Adrenal gland (tissue), 5 donors: ENCODE data around the gene GTF2A1.

Experiments used
- CTCF ChIP-seq, 6 experiments: fragments of 450-650 bp in 4 of 6; fragments of 200-600 bp in 2 of 6; sonication (generic) in 1 of 6; IDR thresholded peaks; 1 replicate in 5 of 6; 2 replicates in 1 of 6; pipeline versions ENCODE4 v1.5.1 to v1.8.0; 2016 to 2021; ENCODE audit warnings: antibody characterized with exemption in 6 of 6, mild to moderate bottlenecking in 2 of 6, moderate library complexity in 1 of 6
- POLR2A ChIP-seq, 2 donors: fragments of 450-650 bp; IDR thresholded peaks; one replicate each; pipeline ENCODE4 v1.6.1; 2017; ENCODE audit warnings: antibody characterized with exemption in 2 of 2, mild to moderate bottlenecking in 2 of 2, moderate library complexity in 1 of 2
- donor health status: DM: no; HTN: no; CAD: no.

GRCh38 chr14:81246461-81247270 is 25.9 kb upstream of the GTF2A1 start:
- TF ChIP-seq CTCF (IDR thresholded peaks at IDR 0.05) (no peak), POLR2A (IDR thresholded peaks at IDR 0.05) (no peak)
